GM11168 (cell line): ENCODE measurements around the gene CHCHD1.
"Not testable (repeated sequence)": the region's sequence is repeated elsewhere in the genome, so short reads cannot be mapped to it uniquely, and the experiment has no call there.

Experiments
- in situ Hi-C: fragments of 300-500 bp; cut with MboI; formaldehyde crosslinking; loops from one replicate; pipeline ENCODE4 v1.12.0; 2022; ENCODE audit warnings: low sequenced_read_pairs; ENCODE audit not compliant: unreplicated experiment

The CHCHD1 gene

DNA sequence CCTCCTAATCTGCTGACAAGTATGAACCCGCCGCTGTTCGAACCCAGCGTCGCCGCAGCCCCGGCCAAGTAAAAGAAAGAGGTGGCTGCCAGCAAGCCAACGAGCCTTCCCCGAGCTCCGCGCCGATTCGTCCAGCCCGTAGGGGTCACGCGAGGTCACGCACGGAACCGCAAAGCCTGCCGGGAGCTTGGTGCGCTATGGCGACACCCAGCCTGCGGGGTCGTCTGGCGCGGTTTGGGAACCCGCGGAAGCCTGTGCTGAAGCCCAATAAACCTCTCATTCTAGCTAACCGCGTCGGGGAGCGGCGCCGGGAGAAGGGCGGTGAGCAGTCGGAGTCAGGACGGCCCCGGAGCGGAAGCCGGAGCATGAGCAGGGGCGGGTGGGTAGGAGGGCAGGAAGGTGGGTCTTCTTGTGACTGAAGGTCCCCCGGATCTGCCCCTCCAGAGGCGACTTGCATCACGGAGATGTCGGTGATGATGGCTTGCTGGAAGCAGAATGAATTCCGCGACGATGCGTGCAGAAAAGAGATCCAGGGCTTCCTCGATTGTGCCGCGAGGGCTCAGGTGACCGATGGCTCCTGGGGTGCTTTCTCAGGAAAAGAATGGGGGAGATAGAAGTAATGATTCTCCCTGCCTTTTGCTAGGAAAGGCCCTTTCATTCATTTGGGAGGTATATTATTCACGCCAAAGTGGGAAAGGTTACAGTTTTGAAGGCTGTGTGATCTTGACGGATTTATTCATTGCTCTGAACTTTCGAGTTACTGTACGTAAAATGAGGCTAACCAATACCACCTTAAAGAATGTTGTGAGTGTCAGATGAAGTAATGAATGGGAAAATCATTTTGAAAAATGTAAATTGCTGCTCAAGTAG, at the start of gene CHCHD1:
Gene CHCHD1, plus strand, starts transcription at position 170 of the 870 bp plus-strand sequence. Its CDS starts 28 bp downstream, at position 198.
- in situ Hi-C loops, result no loop called here

DNA sequence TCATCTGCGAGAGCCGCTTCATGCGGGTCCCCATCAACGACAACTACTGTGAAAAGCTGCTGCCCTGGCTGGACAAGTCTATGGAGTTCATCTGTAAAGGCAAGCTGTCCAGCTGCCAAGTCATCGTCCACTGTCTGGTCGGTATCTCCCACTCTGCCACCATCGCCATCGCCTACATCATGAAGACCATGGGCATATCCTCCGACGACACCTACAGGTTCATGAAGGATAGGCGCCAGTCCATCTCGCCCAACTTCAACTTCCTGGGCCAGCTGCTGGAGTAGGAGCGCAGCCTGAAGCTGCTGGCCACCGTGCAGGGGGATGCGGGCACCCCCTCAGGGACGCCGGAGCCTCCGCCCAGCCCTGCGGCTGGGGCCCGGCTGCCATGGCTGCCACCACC, 49.4 kb upstream of the CHCHD1 start:
- in situ Hi-C loops, result no loop called here

DNA sequence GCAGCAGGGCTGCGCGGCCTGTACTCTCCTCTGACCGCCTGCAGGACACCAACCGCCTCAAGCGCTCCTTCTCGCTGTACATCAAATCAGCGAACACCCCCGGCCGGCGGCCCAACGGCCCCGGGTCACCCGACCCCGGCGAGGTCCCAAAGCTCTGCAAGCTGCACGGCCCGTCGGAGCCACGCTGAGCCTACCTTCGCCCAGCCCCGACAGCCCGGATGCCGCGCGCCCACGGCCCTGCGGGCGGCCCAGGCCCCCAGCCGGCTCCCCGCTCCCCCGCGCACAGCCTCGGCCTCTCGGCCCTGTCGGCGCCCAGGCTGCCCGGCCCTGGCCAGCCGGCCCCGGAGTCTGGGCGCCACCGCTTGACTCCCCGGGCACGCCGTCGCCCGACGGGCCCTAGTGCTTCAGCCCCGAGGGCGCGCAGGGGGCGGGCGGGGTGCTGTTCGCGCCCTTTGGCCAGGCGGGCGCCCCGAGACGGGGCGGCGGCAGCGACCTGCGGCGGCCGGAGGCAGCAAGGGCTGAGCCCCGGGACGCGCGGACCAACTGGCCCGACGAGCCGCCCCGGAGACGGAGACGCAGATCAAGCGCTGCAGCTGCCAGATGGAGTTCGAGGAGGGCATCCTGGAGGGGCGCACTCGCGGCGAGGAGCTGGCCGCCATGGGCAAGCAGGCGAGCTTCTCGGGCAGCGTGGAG, 48.8 kb upstream of the CHCHD1 start:
- in situ Hi-C loops, result no loop called here

- in situ Hi-C loops, result no loop called here
Observed at GRCh38 chr10:73734028-73734720, 47.7 kb upstream of the CHCHD1 start.

GRCh38 chr10:73734796-73735305, 47.0 kb upstream of the CHCHD1 start:
- in situ Hi-C loops, result no loop called here

GRCh38 chr10:73740501-73741254, 41.2 kb upstream of the CHCHD1 start:
- in situ Hi-C loops, result not testable (repeated sequence)

GRCh38 chr10:73742454-73742734, 39.5 kb upstream of the CHCHD1 start:
- in situ Hi-C loops, result no loop called here

- in situ Hi-C loops, result no loop called here
Observed at GRCh38 chr10:73743327-73743904, 38.4 kb upstream of the CHCHD1 start.

GRCh38 chr10:73743905-73744663, 37.8 kb upstream of the CHCHD1 start, which contains the start of gene SEC24C:
Gene SEC24C (plus strand): TSS chr10:73744372. CDS start chr10:73746833, 2,461 bp downstream.
- in situ Hi-C loops, result no loop called here

- in situ Hi-C loops, result no loop called here
Observed at GRCh38 chr10:73744664-73744975, 37.2 kb upstream of the CHCHD1 start.

GRCh38 chr10:73746721-73747120, 35.1 kb upstream of the CHCHD1 start:
- in situ Hi-C loops, result no loop called here

DNA sequence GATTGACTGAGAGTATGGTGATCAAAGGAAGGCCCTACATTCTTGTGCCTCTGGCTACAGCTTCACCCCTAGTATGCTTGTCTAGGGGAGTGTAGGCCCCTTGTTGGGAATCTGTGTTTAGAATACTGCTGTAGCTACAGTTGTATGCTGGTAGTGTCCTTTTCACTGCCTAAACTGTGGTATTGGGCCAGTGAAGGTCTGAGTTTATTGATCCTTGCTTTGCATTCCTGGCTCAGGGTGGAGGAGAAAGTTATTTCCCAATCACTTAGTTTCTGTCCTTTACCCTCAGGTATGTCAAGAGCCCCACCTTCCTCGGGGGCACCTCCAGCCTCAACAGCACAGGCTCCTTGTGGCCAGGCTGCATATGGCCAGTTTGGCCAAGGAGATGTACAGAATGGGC, 31.0 kb upstream of the CHCHD1 start:
- in situ Hi-C loops, result no loop called here

DNA sequence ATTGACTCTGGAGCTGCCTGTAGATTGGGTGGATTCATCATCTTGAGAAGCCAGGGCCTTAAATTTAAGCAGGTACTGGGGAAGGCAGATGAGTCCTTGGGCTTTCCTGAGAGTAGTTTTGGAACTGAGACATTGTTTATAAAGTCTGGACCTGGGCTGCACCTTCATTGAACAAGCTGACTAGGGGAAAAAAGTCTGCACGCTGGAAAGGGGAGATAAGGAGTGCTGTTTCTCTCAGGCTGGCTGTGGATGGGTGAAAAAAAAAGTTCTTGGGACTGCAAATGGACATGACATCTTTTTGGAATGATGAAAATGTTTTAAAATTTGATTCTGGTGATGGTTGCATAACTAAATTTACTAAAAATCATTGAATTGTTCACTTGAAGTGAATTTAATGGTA, 25.7 kb upstream of the CHCHD1 start:
- in situ Hi-C loops, result no loop called here

- in situ Hi-C loops, result no loop called here
Observed at GRCh38 chr10:73758704-73759511, 22.9 kb upstream of the CHCHD1 start.

DNA sequence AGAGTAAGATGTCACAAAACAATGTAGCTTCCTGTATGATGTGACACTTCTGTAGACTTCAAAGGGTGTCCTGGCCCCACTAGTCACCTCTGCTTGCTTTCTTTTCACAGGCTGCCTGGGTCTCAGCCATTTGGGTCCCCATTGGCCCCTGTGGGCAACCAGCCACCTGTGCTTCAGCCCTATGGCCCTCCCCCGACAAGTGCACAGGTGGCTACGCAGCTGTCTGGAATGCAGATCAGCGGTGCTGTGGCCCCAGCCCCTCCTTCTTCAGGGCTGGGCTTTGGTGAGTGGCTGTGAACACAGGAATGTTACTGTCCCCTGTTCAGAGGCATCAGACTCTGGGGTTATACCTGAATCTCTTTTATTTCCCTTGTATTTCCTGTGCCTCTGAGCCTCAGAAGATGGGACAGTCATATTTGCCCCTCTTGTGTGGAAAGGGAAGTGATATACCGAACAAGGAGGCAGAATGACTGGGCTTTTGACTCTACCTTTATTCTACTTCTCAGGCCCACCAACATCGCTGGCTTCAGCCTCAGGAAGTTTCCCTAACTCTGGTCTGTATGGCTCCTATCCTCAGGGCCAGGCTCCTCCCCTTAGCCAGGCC, 22.2 kb upstream of the CHCHD1 start:
- in situ Hi-C loops, result no loop called here

DNA sequence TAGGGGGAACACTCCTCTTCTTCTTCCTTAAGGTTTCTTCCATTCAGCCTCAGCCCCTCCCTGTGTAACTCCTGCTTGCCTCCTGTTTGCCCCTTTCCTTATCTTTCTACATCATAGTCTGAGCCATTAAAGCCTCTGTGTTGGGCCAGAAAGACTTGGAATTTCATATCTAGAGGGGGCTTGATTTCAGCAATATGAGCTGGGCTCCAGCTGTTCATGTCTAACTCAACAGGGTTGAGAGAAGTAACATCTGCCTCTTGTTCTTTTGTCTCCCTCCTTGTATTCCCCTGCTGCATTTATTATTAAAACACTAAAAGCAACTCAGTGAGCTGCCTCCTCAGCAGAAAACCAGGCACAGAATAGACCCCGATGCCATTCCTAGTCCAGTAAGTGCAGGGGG, 20.1 kb upstream of the CHCHD1 start:
- in situ Hi-C loops, result no loop called here

DNA sequence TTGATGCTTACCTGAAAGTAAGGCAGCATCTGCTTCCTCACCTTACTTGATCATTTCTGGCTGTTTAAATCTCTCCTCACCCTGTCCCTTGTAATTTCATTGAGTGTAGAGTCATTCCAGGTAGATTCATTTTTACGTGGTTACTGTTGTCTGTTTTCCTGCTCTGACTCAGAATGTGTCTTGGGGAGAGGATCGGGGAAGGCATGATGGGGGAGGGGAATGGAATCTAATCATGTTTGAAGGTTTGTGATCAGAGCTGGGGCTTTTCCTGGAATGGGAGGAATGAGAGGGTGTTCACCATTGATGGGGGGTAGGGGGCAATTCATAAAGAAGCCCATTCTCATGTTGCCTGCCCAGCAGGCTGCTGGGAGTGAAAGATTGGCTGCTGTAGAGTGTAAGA, 18.9 kb upstream of the CHCHD1 start:
- in situ Hi-C loops, result no loop called here

DNA sequence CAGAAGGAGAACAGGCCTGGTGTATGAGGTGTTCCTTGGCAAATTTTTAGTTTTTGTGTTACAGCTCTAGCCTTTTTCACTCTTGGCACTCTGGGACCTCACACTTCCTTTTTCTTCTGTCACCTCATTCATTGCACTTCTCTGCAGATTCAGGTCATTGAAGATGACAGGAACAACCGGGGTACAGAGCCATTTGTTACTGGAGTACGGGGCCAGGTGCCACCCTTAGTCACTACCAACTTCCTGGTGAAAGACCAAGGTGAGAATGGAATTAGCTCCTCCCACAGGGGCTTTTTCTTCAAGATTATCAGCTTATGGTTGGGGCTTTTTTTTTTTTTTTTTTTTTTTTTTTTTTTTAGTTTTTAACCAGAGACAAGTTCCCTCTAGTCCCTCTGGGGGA, 18.5 kb upstream of the CHCHD1 start:
- in situ Hi-C loops, result no loop called here
